IPS-20b (cell line): ENCODE results near the gene PIK3R6.

Experiments used
- H3K27ac ChIP-seq: one replicate; pipeline ENCODE4 v1.5.1; 2013; ENCODE audit warnings: low read length
- H3K27me3 ChIP-seq: 2 replicates; pipeline ENCODE4 v1.6.1; 2013; ENCODE audit warnings: mild to moderate bottlenecking, low read length, inconsistent platforms; ENCODE audit not compliant: insufficient read depth
- H3K36me3 ChIP-seq: 2 replicates; pipeline ENCODE4 v1.6.1; 2013; ENCODE audit warnings: low read depth, mild to moderate bottlenecking, inconsistent platforms, low read length, moderate library complexity; ENCODE audit not compliant: insufficient read depth
- H3K4me1 ChIP-seq: 2 replicates; pipeline ENCODE4 v1.6.1; 2013; ENCODE audit warnings: mild to moderate bottlenecking, control low read depth, inconsistent platforms, low read length, moderate library complexity; ENCODE audit not compliant: insufficient read depth
- H3K4me3 ChIP-seq: 2 replicates; pipeline ENCODE4 v1.5.1; 2013; ENCODE audit warnings: mild to moderate bottlenecking, low read length, inconsistent platforms
- H3K9ac ChIP-seq: 2 replicates; pipeline ENCODE4 v1.6.1; 2013; ENCODE audit warnings: low read depth, mild to moderate bottlenecking, inconsistent platforms, low read length, moderate library complexity
- H3K9me3 ChIP-seq: 2 replicates; pipeline ENCODE4 v1.6.1; 2013; ENCODE audit warnings: mild to moderate bottlenecking, low read depth, low read length, inconsistent platforms; ENCODE audit not compliant: insufficient read depth

The PIK3R6 gene, protein sequence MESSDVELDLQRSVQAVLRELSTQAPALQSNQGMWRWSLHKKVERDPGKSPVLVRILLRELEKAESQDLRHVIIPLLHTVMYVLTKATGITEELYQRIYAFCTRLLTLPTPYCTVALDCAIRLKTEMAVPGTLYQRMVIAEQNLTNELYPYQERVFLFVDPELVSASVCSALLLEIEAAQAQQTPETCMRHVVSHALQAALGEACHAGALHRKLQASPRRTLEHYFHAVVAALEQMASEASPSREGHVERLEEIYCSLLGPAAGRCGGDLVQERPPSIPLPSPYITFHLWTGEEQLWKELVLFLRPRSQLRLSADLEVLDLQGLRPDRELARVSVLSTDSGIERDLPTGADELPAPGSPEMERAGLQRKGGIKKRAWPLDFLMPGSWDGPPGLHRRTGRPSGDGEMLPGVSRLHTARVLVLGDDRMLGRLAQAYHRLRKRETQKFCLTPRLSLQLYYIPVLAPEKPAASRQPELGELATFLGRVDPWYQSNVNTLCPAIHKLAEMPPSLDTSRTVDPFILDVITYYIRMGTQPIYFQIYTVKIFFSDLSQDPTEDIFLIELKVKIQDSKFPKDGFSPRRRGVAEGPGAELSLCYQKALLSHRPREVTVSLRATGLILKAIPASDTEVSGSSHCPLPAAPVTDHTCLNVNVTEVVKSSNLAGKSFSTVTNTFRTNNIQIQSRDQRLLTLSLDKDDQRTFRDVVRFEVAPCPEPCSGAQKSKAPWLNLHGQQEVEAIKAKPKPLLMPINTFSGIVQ

DNA sequence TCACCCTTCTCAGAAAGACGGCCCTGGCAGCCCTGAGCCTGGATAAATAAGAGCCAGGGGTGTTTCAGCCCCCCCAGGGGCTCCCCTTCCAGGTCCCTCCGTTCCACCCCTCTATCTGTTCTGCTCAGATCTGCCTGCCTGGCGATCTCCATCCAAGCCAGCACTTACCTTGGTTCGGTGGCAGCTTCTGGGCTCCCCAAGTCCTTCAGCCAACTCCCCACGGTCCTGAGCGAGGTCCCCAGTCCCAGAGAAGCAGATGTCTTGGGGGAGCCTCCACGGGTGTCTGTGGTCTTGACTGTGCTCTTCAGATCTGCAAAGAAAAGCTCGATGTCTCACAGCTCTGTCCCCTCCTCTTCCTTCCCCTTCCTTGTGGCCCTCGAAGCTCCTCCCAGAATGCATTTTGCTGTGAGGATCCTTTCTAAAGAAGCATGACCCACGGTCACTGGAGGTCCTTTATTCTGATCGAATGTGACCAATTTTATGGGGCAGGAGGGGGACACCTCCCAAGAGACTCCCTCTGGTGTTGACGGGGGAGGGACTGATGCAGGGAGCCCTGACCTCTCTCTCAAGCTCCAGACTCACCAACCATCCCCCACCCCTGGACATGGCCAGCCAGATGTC lies at the start of gene PIK3R6:
Gene PIK3R6, minus strand, starts transcription at position 314 of the 621 bp plus-strand sequence. CDS start 17,880 bp downstream, outside the sequence.
- H3K27me3 ChIP-seq = no peaks in the 10 kb centered on the region
- H3K9me3 ChIP-seq = no peaks in the 10 kb centered on the region
- no peaks in the 10 kb centered on the region for H3K36me3 ChIP-seq
- H3K27ac ChIP-seq = no peak within 1 kb of the TSS
- H3K4me1 ChIP-seq = no peaks in the 10 kb centered on the region
- no peak within 1 kb of the TSS for H3K9ac ChIP-seq
- no peak within 1 kb of the TSS for H3K4me3 ChIP-seq

DNA sequence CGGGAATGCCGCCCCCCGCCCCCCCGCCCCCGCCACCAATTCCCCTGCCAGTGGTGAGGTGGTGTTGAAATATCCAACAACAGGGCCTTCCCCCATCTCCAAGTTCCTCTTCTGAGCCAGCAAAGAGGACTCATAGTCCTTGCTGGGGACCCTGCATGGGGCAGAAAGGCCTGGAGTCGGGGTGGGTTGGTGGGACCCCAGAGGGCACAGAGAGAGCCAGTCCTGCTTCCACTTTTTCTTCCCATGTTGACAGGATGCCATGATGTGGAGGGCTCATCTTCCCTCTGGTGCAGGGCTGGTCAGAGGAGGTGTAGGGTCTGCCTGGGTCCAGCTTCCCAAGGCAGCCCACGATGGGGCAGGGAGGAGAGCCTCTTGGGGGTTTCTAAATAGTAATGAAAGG lies 49.0 kb upstream of the PIK3R6 start:
- Histone ChIP-seq H3K36me3 (no peaks in the 10 kb centered on the region), H3K9me3 (no peaks in the 10 kb centered on the region), H3K9ac (no peak overlapping the region), H3K4me3 (no peak overlapping the region), H3K4me1 (no peaks in the 10 kb centered on the region; the same call in 1 of the 2 replicates), H3K27me3 (no peaks in the 10 kb centered on the region), H3K27ac (no peak overlapping the region)

DNA sequence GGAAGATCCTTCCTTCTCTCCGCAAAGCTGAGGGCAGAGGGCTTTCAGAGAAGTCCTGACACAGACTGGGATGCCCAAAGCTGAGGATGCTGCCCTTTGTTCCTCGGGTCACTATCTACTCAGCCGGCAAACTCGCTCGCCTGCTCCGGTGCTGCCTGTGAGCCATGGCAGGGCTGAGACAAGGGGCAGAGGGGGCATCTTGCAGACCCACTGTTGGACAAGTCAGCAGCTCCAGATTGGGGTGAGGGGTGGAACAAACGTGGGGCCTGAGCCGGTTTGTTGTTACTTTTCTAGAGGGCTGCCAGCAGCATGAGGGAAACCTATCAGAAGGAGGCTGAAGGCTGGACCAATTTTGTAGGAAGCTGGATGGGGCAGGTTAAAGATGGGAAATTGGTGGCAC lies 47.1 kb upstream of the PIK3R6 start:
- H3K4me3 ChIP-seq = no peak overlapping the region
- no peaks in the 10 kb centered on the region for H3K36me3 ChIP-seq
- no peak overlapping the region for H3K27ac ChIP-seq
- no peaks in the 10 kb centered on the region for H3K27me3 ChIP-seq
- no peak overlapping the region for H3K9ac ChIP-seq
- H3K9me3 ChIP-seq = no peaks in the 10 kb centered on the region
- H3K4me1 ChIP-seq = no peaks in the 10 kb centered on the region; the same call in 1 of the 2 replicates

DNA sequence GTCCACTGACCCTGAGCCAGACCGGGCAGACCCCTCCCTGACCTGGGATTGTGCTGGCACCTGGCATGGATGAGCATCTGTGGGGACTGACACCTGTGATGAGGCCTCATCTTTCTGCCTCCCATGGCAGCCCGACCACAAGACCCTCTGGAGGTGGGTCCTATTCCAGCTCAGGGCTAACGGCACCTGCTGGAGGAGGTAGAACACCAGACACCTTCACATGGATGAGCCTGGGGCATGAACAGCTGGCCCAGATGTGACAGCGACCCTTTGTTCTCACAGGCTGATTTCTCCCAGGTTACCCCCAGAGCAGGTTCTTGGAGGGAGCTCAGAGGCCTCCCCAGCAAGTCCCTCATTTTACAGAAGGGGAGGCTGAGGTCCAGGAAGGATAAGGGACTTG lies 46.4 kb upstream of the PIK3R6 start:
- Histone ChIP-seq H3K27me3 (no peaks in the 10 kb centered on the region), H3K36me3 (no peaks in the 10 kb centered on the region), H3K4me1 (no peaks in the 10 kb centered on the region; the same call in 1 of the 2 replicates), H3K9me3 (no peaks in the 10 kb centered on the region), H3K9ac (no peak overlapping the region), H3K4me3 (no peak overlapping the region), H3K27ac (no peak overlapping the region)

DNA sequence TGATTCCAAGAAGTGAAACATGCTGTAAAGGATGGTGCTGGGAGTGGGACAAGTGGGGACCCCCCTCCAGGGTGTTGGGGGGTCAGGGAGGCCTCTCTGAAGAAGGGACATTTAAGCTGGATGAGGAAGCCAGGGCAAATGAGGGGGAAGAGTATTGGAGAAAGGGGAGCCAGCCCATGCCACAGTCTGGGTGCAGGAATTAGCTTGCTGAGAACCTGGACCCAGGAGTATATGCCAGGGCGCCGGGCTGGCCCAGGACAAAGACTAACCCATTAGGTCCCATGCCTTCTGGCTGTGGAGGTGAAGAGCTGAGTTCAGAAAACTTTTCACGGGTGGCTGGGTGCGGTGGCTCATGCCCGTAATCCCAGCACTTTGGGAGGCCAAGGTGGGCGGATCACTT lies 45.6 kb upstream of the PIK3R6 start:
- no peaks in the 10 kb centered on the region for H3K36me3 ChIP-seq
- no peak overlapping the region for H3K27ac ChIP-seq
- H3K4me3 ChIP-seq = no peak overlapping the region
- H3K27me3 ChIP-seq = no peaks in the 10 kb centered on the region
- no peaks in the 10 kb centered on the region for H3K9me3 ChIP-seq
- H3K9ac ChIP-seq = no peak overlapping the region
- no peaks in the 10 kb centered on the region; the same call in 1 of the 2 replicates for H3K4me1 ChIP-seq

DNA sequence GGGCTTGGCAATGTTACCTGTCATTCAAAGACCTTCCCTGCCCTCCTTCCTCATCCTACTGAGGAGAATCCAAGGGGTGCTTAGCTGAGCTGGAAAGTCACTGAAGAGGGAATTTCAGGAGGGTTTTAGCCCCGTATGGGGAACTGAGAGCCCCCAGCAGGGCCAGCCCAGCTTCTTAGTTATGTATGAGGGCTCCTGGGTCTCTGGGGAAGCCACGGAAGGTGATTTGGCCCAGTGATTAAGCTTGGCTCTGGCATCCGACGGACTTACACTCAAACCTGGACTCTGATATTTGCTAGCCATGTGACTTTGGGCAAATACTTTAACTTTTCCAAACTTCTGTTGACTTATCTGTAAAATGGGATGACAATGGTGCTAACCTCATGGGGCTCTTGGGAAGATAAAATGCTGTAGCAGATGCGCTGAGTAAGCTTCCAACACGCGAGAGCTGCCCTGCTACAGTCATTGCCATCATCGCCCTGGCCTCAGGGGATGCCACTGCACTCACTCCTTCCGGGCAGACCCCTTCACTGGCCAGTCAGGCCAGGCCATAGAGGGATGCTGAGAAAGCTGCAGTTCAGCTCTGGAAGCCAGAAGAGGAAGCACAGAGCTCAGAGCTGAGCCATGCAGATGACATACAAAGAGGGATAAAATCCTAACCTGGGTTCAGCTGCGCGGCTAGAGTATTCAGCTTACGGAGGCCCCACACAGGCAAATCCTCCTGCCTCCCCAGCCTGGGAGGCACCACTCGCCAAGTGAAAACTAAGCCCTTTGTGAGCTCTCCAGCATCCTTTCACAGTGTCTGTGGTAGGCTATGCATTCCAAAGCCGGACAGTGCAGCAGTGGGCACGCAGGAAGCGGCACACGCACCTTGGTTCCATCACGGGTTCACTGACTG lies 44.9 kb upstream of the PIK3R6 start:
- H3K27ac ChIP-seq = no peak overlapping the region
- H3K36me3 ChIP-seq = no peaks in the 10 kb centered on the region
- no peaks in the 10 kb centered on the region for H3K27me3 ChIP-seq
- no peaks in the 10 kb centered on the region; the same call in 1 of the 2 replicates for H3K4me1 ChIP-seq
- no peak overlapping the region for H3K4me3 ChIP-seq
- H3K9me3 ChIP-seq = no peaks in the 10 kb centered on the region
- no peak overlapping the region for H3K9ac ChIP-seq

DNA sequence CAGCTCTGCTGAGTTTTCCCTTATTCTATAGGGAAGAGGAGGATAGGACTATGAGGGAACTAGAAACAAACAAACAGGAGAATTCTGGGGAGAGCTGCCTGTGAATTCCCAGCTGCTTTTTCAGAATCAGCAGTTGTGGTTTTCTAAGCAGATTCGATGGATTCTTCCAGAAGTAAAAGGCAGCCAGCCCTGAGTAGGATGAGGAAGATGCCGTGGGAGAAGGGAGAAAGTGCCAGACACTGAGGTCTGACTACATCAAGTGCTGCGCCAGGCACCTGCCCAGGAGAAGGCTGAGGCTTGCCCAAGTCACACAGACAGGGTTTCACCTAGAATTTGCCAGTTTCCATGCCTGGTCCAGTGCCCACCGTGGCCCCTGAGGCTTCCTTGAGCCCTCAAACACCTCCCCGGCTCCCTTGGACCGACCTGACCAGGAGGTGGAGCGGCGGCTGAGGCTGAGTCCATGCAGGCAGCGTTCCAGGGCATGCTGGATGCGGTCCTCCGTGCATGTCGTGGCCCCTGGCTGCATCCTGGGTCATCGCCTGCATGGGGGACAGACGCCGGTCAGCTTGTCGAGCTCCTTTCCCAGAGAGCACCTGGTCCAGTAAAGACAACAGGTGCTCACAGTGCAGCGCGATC lies 43.6 kb upstream of the PIK3R6 start:
- H3K4me3 ChIP-seq = no peak overlapping the region
- H3K27me3 ChIP-seq = no peaks in the 10 kb centered on the region
- H3K27ac ChIP-seq = no peak overlapping the region
- no peaks in the 10 kb centered on the region for H3K9me3 ChIP-seq
- H3K4me1 ChIP-seq = no peaks in the 10 kb centered on the region; the same call in 1 of the 2 replicates
- H3K9ac ChIP-seq = no peak overlapping the region
- no peaks in the 10 kb centered on the region for H3K36me3 ChIP-seq

DNA sequence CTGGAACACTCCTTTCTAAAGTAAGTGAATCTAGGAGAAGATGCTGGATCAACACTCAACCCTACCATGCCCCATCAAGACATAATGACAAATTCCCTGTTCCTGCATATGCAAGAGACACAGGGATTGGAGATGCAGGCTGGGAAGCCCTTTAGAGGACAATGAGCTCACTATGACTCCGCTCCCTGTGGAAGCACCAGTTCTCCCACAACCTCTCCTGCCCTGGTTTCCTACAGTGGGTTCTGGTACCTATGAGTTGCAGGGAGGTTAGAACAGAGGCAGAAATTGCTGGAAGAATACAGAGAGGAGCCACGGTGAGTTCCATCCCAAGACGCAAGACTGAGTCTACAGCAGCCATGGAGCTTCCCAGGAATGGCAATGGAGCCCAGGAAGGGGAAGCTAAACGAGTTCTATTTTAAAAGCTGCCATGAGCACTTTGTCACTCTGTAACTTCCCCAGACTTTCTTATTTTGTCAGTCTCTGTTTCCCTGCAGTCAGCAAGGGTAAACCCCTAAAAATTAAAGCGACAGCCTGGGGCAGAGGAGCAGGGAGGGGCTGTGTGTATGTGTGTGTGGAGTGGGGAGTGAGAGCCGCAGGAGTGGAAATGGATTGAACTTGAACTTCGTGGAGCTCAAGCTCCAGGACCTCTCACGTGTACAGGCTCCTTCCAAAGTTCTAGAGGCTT lies 42.3 kb upstream of the PIK3R6 start:
- Histone ChIP-seq H3K27me3 (no peaks in the 10 kb centered on the region), H3K9ac (no peak overlapping the region), H3K4me1 (no peaks in the 10 kb centered on the region), H3K27ac (no peak overlapping the region), H3K9me3 (no peaks in the 10 kb centered on the region), H3K36me3 (no peaks in the 10 kb centered on the region), H3K4me3 (no peak overlapping the region)

DNA sequence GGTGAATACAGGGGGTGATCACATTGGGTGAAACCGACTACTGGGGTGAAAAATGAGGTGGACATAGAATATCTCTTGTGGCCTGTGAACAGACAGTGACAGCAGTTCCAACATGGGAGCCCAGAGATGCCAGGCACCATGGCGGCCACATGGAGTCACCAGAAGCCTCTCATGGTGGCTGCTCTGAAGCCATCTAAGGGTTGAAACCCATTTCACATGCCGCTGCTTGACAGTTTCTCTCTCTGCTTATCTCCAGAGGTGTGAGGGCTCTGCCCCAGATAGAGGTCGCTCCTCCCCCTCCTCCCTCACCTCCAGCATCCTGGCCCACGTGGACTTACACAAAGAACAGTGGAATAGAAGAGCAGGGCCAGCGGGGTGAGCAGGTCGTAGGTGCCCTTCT lies 37.9 kb upstream of the PIK3R6 start:
- Histone ChIP-seq H3K27ac (no peak overlapping the region), H3K36me3 (no peaks in the 10 kb centered on the region), H3K27me3 (no peaks in the 10 kb centered on the region), H3K9me3 (no peaks in the 10 kb centered on the region), H3K4me3 (no peak overlapping the region), H3K9ac (no peak overlapping the region), H3K4me1 (peaks cover 7% of the 10 kb centered on the region; the same call in 1 of the 2 replicates)

DNA sequence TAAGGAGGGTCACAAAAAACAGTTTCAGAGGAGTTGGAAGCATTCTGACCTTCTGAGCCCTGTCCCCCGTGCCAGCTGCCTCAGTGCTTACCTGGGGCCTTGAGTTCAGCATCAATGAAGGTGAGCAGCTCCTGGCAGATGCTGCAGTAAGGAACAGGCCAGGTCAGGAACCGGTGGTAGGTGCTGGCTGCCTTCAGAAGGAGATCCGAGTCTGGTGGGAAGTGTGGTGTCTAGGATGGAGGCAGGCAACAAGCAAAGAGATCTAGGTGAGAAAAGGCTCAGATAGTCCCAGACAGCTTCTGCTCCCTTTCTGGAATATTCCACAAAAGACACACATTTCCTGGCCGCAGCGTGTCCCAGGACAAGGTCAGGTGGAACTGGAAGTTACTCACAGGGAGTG lies 37.2 kb upstream of the PIK3R6 start:
- Histone ChIP-seq H3K9ac (no peak overlapping the region), H3K27me3 (no peaks in the 10 kb centered on the region), H3K4me3 (no peak overlapping the region), H3K9me3 (no peaks in the 10 kb centered on the region), H3K4me1 (peaks cover 8% of the 10 kb centered on the region; the same call in 1 of the 2 replicates), H3K27ac (no peak overlapping the region), H3K36me3 (no peaks in the 10 kb centered on the region)
